Body of pancreas (tissue), 4 donors: ENCODE results near the gene RPS19BP1.

Experiments used
- POLR2A ChIP-seq, 3 donors: fragments of 450-650 bp; IDR thresholded peaks; one replicate each; pipeline ENCODE4 v1.6.1; 2016; ENCODE audit warnings: antibody characterized with exemption in 3 of 3, mild to moderate bottlenecking in 2 of 3
- TF ChIP-seq, protein P1 (sequence below), 7 experiments: fragments of 450-650 bp in 4 of 7; fragments of 200-600 bp in 3 of 7; sonication (generic) in 3 of 7; IDR thresholded peaks; one replicate each; pipeline ENCODE4 v1.5.1; 2016 to 2019; ENCODE audit warnings: antibody characterized with exemption in 7 of 7

DNA sequence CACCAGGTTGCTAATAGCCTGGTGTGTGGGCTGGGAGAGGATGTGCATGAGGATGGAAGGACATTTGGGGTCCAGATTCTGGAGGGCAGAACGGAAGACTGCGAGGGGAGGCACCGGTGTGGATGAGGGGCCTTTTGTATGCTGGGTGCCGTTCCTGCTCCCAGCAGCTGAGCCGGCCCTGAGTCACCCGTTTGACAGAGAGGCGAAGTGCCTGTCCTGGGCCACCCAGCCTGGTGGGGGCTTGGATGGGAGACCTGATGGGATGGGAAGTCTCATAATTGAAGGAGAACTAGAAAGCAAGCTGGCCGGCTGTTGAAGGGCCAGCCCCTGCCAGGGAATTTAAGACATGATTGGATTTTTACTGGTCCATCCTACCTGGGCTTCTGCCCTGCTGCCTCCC is 48.8 kb upstream of the RPS19BP1 start:
- TF ChIP-seq, protein P1, sequence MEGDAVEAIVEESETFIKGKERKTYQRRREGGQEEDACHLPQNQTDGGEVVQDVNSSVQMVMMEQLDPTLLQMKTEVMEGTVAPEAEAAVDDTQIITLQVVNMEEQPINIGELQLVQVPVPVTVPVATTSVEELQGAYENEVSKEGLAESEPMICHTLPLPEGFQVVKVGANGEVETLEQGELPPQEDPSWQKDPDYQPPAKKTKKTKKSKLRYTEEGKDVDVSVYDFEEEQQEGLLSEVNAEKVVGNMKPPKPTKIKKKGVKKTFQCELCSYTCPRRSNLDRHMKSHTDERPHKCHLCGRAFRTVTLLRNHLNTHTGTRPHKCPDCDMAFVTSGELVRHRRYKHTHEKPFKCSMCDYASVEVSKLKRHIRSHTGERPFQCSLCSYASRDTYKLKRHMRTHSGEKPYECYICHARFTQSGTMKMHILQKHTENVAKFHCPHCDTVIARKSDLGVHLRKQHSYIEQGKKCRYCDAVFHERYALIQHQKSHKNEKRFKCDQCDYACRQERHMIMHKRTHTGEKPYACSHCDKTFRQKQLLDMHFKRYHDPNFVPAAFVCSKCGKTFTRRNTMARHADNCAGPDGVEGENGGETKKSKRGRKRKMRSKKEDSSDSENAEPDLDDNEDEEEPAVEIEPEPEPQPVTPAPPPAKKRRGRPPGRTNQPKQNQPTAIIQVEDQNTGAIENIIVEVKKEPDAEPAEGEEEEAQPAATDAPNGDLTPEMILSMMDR (IDR thresholded peaks at IDR 0.05) = no peak
- TF ChIP-seq POLR2A (IDR thresholded peaks at IDR 0.05) = no peak
